Measurements from ENCODE around the gene RYR2. TPM values are rescaled to one million over a fixed set of nuclear protein-coding genes. Genes with fewer than 3 reads are reported as not detected.

Gene RYR2
- total RNA-seq, 2 donors from 2014 or later: 59.0 to 75.9 TPM

GRCh38 chr1:237574536-237574935 lies 532.6 kb downstream of the RYR2 start:
- peaks cover 3% of the 10 kb centered on the region for H3K9me3 ChIP-seq
- TF ChIP-seq, protein P1, sequence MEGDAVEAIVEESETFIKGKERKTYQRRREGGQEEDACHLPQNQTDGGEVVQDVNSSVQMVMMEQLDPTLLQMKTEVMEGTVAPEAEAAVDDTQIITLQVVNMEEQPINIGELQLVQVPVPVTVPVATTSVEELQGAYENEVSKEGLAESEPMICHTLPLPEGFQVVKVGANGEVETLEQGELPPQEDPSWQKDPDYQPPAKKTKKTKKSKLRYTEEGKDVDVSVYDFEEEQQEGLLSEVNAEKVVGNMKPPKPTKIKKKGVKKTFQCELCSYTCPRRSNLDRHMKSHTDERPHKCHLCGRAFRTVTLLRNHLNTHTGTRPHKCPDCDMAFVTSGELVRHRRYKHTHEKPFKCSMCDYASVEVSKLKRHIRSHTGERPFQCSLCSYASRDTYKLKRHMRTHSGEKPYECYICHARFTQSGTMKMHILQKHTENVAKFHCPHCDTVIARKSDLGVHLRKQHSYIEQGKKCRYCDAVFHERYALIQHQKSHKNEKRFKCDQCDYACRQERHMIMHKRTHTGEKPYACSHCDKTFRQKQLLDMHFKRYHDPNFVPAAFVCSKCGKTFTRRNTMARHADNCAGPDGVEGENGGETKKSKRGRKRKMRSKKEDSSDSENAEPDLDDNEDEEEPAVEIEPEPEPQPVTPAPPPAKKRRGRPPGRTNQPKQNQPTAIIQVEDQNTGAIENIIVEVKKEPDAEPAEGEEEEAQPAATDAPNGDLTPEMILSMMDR (IDR thresholded peaks at IDR 0.05): no peak
- no peak overlapping the region for H3K4me3 ChIP-seq
- peaks cover 19% of the 10 kb centered on the region for H3K36me3 ChIP-seq
- no peak overlapping the region for H3K27ac ChIP-seq
- H3K27me3 ChIP-seq (replicated peaks; ENCODE audit: insufficient read depth): no peaks in the 10 kb centered on the region
- DNase-seq (ENCODE audit: low spot score) (no peak), ATAC-seq (ENCODE audit: insufficient number of reproducible peaks, low FRiP score, low read depth) (no peak)
- H3K4me1 ChIP-seq (ENCODE audit: control insufficient read depth in 1 of 2, low read depth in 2 of 2): no peaks in the 10 kb centered on the region

GRCh38 chr1:237578540-237578939 lies 536.6 kb downstream of the RYR2 start:
- ATAC-seq (ENCODE audit: insufficient number of reproducible peaks, low FRiP score, low read depth) (no peak), DNase-seq (ENCODE audit: low spot score) (no peak)
- TF ChIP-seq, protein P1 (IDR thresholded peaks at IDR 0.05): no peak
- Histone ChIP-seq H3K9me3 (peaks cover 3% of the 10 kb centered on the region), H3K4me3 (no peak overlapping the region), H3K27ac (no peak overlapping the region), H3K36me3 (peaks cover 19% of the 10 kb centered on the region), H3K4me1 (ENCODE audit: control insufficient read depth in 1 of 2, low read depth in 2 of 2) (no peaks in the 10 kb centered on the region), H3K27me3 (replicated peaks; ENCODE audit: insufficient read depth) (no peaks in the 10 kb centered on the region)

- Histone ChIP-seq H3K27me3 (replicated peaks; ENCODE audit: insufficient read depth) (no peaks in the 10 kb centered on the region), H3K9me3 (peaks cover 3% of the 10 kb centered on the region), H3K4me1 (ENCODE audit: control insufficient read depth in 1 of 2, low read depth in 2 of 2) (no peaks in the 10 kb centered on the region), H3K27ac (no peak overlapping the region), H3K36me3 (peaks cover 9% of the 10 kb centered on the region), H3K4me3 (no peak overlapping the region)
- ATAC-seq (ENCODE audit: insufficient number of reproducible peaks, low FRiP score, low read depth) (no peak), DNase-seq (ENCODE audit: low spot score) (no peak)
- TF ChIP-seq, protein P1 (IDR thresholded peaks at IDR 0.05): no peak
Observed at GRCh38 chr1:237580726-237581125, 538.7 kb downstream of the RYR2 start.

DNA sequence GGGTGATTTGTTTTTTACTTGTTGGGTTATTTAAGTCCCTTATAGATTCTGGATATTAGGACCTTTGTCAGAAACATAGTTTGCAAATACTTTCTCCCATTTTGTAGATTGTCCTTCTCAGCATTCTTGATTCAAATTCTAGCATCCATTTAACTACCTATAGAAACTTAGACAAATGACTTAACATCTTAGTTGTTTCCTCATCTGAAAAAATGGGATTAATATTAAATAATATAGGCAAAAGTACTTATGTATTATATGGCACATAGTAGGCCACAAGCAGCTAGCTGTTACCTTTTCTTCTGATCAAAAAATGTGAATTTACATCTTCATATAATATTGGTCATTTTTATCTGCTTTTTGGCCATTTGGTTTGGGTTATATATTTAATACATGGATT lies 541.3 kb downstream of the RYR2 start:
- DNase-seq (ENCODE audit: low spot score): no peak
- no peaks in the 10 kb centered on the region for H3K27me3 ChIP-seq (replicated peaks; ENCODE audit: insufficient read depth)
- no peak overlapping the region for H3K27ac ChIP-seq
- H3K4me1 ChIP-seq (ENCODE audit: control insufficient read depth in 1 of 2, low read depth in 2 of 2): no peaks in the 10 kb centered on the region
- TF ChIP-seq, protein P1 (IDR thresholded peaks at IDR 0.05): no peak
- H3K4me3 ChIP-seq: no peak overlapping the region
- H3K36me3 ChIP-seq: no peaks in the 10 kb centered on the region
- H3K9me3 ChIP-seq: peaks cover 3% of the 10 kb centered on the region
- ATAC-seq (ENCODE audit: insufficient number of reproducible peaks, low FRiP score, low read depth): no peak

DNA sequence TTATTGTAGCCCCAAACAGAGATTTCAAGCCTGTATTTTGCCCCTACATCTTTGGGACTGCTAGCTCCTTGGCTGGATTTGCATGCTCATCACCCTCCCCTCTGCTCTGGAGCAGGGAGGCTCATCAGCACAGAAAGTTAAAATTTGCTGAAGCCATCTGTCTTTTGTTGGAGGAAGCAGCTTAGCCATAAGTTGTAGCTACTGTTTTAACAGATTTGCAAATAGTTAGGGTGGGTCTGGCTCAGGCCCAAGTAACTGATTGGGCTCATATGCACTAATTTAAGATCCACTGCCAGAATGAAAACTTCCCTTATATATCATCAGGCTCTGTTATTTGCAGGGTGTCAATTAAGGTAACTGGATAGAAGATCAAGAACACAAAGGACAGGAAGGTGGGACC lies 541.8 kb downstream of the RYR2 start:
- no peak for DNase-seq (ENCODE audit: low spot score)
- no peak overlapping the region for H3K4me3 ChIP-seq
- no peak overlapping the region for H3K27ac ChIP-seq
- TF ChIP-seq, protein P1 (IDR thresholded peaks at IDR 0.05): no peak
- peaks cover under 1% of the 10 kb centered on the region for H3K9me3 ChIP-seq
- no peak for ATAC-seq (ENCODE audit: insufficient number of reproducible peaks, low FRiP score, low read depth)
- H3K4me1 ChIP-seq (ENCODE audit: control insufficient read depth in 1 of 2, low read depth in 2 of 2): no peaks in the 10 kb centered on the region
- H3K36me3 ChIP-seq: no peaks in the 10 kb centered on the region
- H3K27me3 ChIP-seq (replicated peaks; ENCODE audit: insufficient read depth): no peaks in the 10 kb centered on the region
